HCT116 (cell line): ENCODE results near the gene ZNF624. TPM values are rescaled to one million over a fixed set of nuclear protein-coding genes. Genes with fewer than 3 reads are reported as not detected.

Experiments
- ATAC-seq: fragments of 200-7000 bp; cut with Tn5 transposase; 2 replicates; pipeline ENCODE4 v1.9.1; 2020; ENCODE audit warnings: mild to moderate bottlenecking, moderate library complexity
- BruUV-seq: library from RNA; stranded (reverse); fragments of 400-500 nt; replicated peaks from 2 replicates; lab custom pipeline; 2021; lab: Mats Ljungman, UMichigan
- CTCF ChIA-PET: fragments of 300-600 bp; sonication (Branson Sonifier 250); formaldehyde crosslinking; loops from one replicate; lab custom pipeline; 2021; ENCODE audit warnings: antibody characterized with exemption; lab: Charles Lee
- POLR2A ChIA-PET: fragments of 300-600, 350-600 bp; sonication (Branson Sonifier 250); formaldehyde crosslinking; loops from one replicate; lab custom pipeline; 2021; ENCODE audit warnings: antibody characterized with exemption; lab: Charles Lee
- RAD21 ChIA-PET, 2 experiments: fragments of 300-600 bp; sonication (Branson Sonifier 250); formaldehyde crosslinking; loops; one replicate each; lab custom pipeline; 2023; ENCODE audit warnings: low total read pairs in 2 of 2; ENCODE audit not compliant: uncharacterized antibody in 2 of 2, unreplicated experiment in 2 of 2, low non-redundant PET in 1 of 2; lab: Charles Lee
- DNase-seq: peaks from one replicate; pipeline ENCODE4 v3.0.0-alpha.2; 2010; ENCODE audit warnings: low read depth, low spot score
- H2AFZ ChIP-seq: fragments of 200-600 bp; shearing (Covaris generic), sonication (generic); 2 replicates; pipeline ENCODE4 v1.6.1; 2017; ENCODE audit warnings: low read depth, mixed run types, mixed read lengths, antibody characterized with exemption, low read length; ENCODE audit not compliant: poor library complexity, severe bottlenecking
- H3K27ac ChIP-seq: 2 replicates; pipeline ENCODE4 v1.5.1; 2012; ENCODE audit warnings: low read depth, low read length
- H3K27me3 ChIP-seq: fragments of 200-600 bp; sonication (generic); 2 replicates; pipeline ENCODE4 v1.6.1; 2016; ENCODE audit warnings: mixed run types, low read length, mixed read lengths; ENCODE audit not compliant: insufficient read depth
- H3K36me3 ChIP-seq, 2 experiments: fragments of 200-500 bp in 1 of 2; fragments of 200-600 bp in 1 of 2; sonication (Bioruptor generic) in 1 of 2; sonication (generic) in 1 of 2; 2 replicates each; pipeline versions ENCODE4 v1.5.1 to v1.6.1; 2014 to 2016; ENCODE audit warnings: low read length in 2 of 2, inconsistent platforms in 1 of 2, mixed read lengths in 1 of 2, mixed run types in 1 of 2; ENCODE audit not compliant: insufficient read depth in 2 of 2, control insufficient read depth in 1 of 2
- H3K4me1 ChIP-seq, 2 experiments: fragments of 200-600 bp in 1 of 2; sonication (generic) in 1 of 2; 2 replicates each; pipeline versions ENCODE4 v1.5.1 to v1.6.1; 2012 to 2017; ENCODE audit warnings: low read length in 2 of 2, inconsistent platforms in 1 of 2, mild to moderate bottlenecking in 1 of 2, mixed read lengths in 1 of 2, mixed run types in 1 of 2, moderate library complexity in 1 of 2; ENCODE audit not compliant: insufficient read depth in 2 of 2, control insufficient read depth in 1 of 2
- H3K4me2 ChIP-seq: fragments of 200-600 bp; sonication (generic); 2 replicates; pipeline ENCODE4 v1.6.1; 2017; ENCODE audit warnings: mixed run types, low read length, mixed read lengths
- H3K4me3 ChIP-seq, 2 experiments: fragments of 200-600 bp in 1 of 2; sonication (generic) in 1 of 2; replicated peaks in 1 of 2; 2 replicates each; pipeline ENCODE4 v1.5.1; 2011 to 2016; ENCODE audit warnings: low read length in 2 of 2, control low read depth in 1 of 2, low read depth in 1 of 2, mild to moderate bottlenecking in 1 of 2, mixed read lengths in 1 of 2, mixed run types in 1 of 2
- H3K79me2 ChIP-seq: fragments of 200-600 bp; sonication (generic); 2 replicates; pipeline ENCODE4 v1.6.1; 2017; ENCODE audit warnings: mild to moderate bottlenecking, mixed run types, low read length, moderate library complexity, mixed read lengths; ENCODE audit not compliant: insufficient read depth
- H3K9ac ChIP-seq: fragments of 200-600 bp; sonication (generic); 2 replicates; pipeline ENCODE4 v1.6.1; 2016; ENCODE audit warnings: low read length, mixed read lengths
- H3K9me2 ChIP-seq: fragments of 200-600 bp; sonication (generic), shearing (Covaris generic); 2 replicates; pipeline ENCODE4 v1.6.1; 2017; ENCODE audit warnings: mixed run types, mild to moderate bottlenecking, moderate library complexity; ENCODE audit not compliant: insufficient read depth
- H3K9me3 ChIP-seq, 2 experiments: fragments of 200-500 bp in 1 of 2; fragments of 200-600 bp in 1 of 2; sonication (Bioruptor generic) in 1 of 2; sonication (generic) in 1 of 2; 2 replicates each; pipeline ENCODE4 v1.6.1; 2014 to 2017; ENCODE audit warnings: low read length in 2 of 2, mixed read lengths in 2 of 2, inconsistent platforms in 1 of 2, low read depth in 1 of 2, mild to moderate bottlenecking in 1 of 2, mixed run types in 1 of 2, moderate library complexity in 1 of 2; ENCODE audit not compliant: control insufficient read depth in 1 of 2, insufficient read depth in 1 of 2
- H4K20me1 ChIP-seq: fragments of 200-600 bp; sonication (generic), shearing (Covaris generic); 2 replicates; pipeline ENCODE4 v1.6.1; 2017; ENCODE audit warnings: mixed run types, mild to moderate bottlenecking, moderate library complexity; ENCODE audit not compliant: insufficient read depth
- ATF3 ChIP-seq: IDR thresholded peaks from 2 replicates; pipeline ENCODE4 v1.6.1; 2012
- CBX3 ChIP-seq: IDR thresholded peaks from 2 replicates; pipeline ENCODE4 v1.6.1; 2012; ENCODE audit warnings: low read depth
- EGR1 ChIP-seq: IDR thresholded peaks from 2 replicates; pipeline ENCODE4 v1.6.1; 2012; ENCODE audit warnings: low read depth
- ELF1 ChIP-seq: IDR thresholded peaks from 2 replicates; pipeline ENCODE4 v1.6.1; 2012; ENCODE audit warnings: low read depth, borderline replicate concordance
- EZH2 ChIP-seq: fragments of 200-600 bp; sonication (generic); IDR thresholded peaks from 2 replicates; pipeline ENCODE4 v1.6.1; 2017; ENCODE audit warnings: antibody characterized with exemption, mixed run types
- FOSL1 ChIP-seq: IDR thresholded peaks from 2 replicates; pipeline ENCODE4 v1.6.1; 2012; ENCODE audit warnings: low read depth
- JUND ChIP-seq: IDR thresholded peaks from 2 replicates; pipeline ENCODE4 v1.6.1; 2012
- POLR2AphosphoS5 ChIP-seq: IDR thresholded peaks from 2 replicates; pipeline ENCODE4 v1.6.1; 2011; ENCODE audit warnings: mild to moderate bottlenecking, low read depth, low read length, moderate library complexity
- RAD21 ChIP-seq: IDR thresholded peaks from 2 replicates; pipeline ENCODE4 v1.6.1; 2012; ENCODE audit warnings: low read depth, mild to moderate bottlenecking
- SIN3A ChIP-seq: IDR thresholded peaks from 2 replicates; pipeline ENCODE4 v1.6.1; 2012; ENCODE audit warnings: low read depth
- TCF7L2 ChIP-seq: IDR thresholded peaks from 2 replicates; pipeline ENCODE4 v1.7.0; 2011; ENCODE audit warnings: borderline replicate concordance, inconsistent platforms; ENCODE audit not compliant: insufficient read depth, insufficient read length; ENCODE audit errors: extremely low read depth
- ZBTB33 ChIP-seq: IDR thresholded peaks from 2 replicates; pipeline ENCODE4 v1.6.1; 2011; ENCODE audit warnings: mild to moderate bottlenecking, low read length, moderate library complexity; ENCODE audit not compliant: insufficient replicate concordance; ENCODE audit errors: extremely low read depth
- intact Hi-C: fragments of 100-400 bp; cut with micrococcal nuclease; formaldehyde crosslinking; loops from 2 replicates; pipeline ENCODE4 v1.10.0; 2022
- total RNA-seq: library from RNA; stranded (reverse); gene quantifications from one replicate; pipeline ENCODE4 v1.2.1, GENCODE V29; 2021; ENCODE audit not compliant: unreplicated experiment
- TF ChIP-seq, protein P1 (sequence below): IDR thresholded peaks from 2 replicates; pipeline ENCODE4 v1.6.1; 2012

The ZNF624 gene
- total RNA-seq, 1 experiment from 2014 or later, result 2.9 TPM

DNA sequence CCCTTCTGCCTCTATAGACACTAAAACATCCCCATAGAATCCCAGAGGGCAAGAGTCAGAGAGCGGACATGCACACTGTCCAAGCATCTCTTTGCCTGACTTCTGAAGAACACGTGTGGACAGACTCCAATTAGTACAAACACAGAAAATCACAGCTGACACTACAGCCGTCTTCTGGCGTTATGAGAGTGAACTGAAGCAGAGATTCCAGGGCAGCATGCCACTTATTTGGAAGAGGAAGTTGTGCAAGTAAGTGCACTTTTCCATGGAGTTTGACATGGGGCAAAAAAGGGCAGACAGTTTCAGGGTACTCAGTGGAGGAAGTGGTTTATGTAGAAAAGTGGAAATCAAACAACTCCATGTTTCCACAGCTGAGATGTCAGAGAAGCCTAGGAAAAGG is 67.9 kb downstream of the ZNF624 start:
- TF ChIP-seq RAD21 (no peak), ATF3 (no peak), CBX3 (no peak), EZH2 (no peak), ELF1 (no peak), POLR2AphosphoS5 (no peak), FOSL1 (no peak), EGR1 (no peak), TCF7L2 (no peak), ZBTB33 (no peak), JUND (no peak), SIN3A (no peak)
- TF ChIP-seq, protein P1, sequence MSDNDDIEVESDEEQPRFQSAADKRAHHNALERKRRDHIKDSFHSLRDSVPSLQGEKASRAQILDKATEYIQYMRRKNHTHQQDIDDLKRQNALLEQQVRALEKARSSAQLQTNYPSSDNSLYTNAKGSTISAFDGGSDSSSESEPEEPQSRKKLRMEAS, result no peak
- no TSS peak for BruUV-seq
- peaks cover 7 to 8% of the 10 kb centered on the region in 2 experiments; a peak in 3 of 4 replicates for H3K9me3 ChIP-seq
- H3K4me3 ChIP-seq, result no peak overlapping the region
- H3K36me3 ChIP-seq, result no peaks in the 10 kb centered on the region
- intact Hi-C loops, result no loop called here
- no peak overlapping the region for H3K4me2 ChIP-seq
- H3K27ac ChIP-seq, result no peak overlapping the region
- H3K9me2 ChIP-seq, result no peaks in the 10 kb centered on the region
- no peak overlapping the region for H2AFZ ChIP-seq
- ATAC-seq (no peak), DNase-seq (no peak)
- CTCF ChIA-PET, result no interaction called here
- no peak overlapping the region for H3K9ac ChIP-seq
- POLR2A ChIA-PET, result no interaction called here
- RAD21 ChIA-PET, result no interaction called here
- H3K4me1 ChIP-seq, result peaks cover 0 to 2% of the 10 kb centered on the region in 2 experiments; a peak in 1 of 4 replicates
- no peaks in the 10 kb centered on the region for H3K27me3 ChIP-seq
- no peaks in the 10 kb centered on the region for H3K79me2 ChIP-seq
- no peaks in the 10 kb centered on the region for H4K20me1 ChIP-seq
